ENCODE results near the gene FAAP20.

DNA sequence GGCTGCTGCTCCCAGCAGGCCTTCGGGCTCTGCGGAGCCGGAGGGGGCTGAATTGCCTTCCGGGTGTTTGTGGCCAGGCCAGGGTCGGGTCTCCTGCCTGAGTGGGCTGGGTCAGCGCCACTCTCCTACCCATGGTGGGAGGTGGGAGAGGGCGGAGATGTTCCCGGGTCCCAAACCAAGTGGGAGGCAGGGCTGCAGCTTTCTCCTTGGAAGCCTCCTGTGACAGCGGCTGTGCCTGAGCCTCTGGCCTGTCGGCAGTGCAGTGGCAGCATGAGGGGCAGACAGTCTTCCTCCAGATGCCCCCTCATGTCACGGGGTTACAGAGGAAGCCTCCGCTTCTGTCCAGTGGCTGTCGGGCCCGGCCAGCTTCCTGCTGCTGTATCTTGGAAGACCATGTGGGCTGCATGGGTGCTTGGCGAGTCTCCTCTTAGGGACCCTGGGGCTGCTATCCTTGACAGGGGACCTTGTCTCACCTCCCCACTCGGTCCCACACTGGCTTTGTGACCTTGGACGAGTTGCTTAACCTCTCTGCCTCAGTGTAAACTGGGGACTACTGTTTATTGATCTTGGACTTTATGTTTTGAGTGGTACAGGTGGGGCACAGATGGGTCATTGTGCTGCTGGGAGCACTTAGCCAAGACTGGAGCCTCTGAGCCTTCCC, 37.8 kb upstream of the FAAP20 start:
- TF ChIP-seq, protein P1, sequence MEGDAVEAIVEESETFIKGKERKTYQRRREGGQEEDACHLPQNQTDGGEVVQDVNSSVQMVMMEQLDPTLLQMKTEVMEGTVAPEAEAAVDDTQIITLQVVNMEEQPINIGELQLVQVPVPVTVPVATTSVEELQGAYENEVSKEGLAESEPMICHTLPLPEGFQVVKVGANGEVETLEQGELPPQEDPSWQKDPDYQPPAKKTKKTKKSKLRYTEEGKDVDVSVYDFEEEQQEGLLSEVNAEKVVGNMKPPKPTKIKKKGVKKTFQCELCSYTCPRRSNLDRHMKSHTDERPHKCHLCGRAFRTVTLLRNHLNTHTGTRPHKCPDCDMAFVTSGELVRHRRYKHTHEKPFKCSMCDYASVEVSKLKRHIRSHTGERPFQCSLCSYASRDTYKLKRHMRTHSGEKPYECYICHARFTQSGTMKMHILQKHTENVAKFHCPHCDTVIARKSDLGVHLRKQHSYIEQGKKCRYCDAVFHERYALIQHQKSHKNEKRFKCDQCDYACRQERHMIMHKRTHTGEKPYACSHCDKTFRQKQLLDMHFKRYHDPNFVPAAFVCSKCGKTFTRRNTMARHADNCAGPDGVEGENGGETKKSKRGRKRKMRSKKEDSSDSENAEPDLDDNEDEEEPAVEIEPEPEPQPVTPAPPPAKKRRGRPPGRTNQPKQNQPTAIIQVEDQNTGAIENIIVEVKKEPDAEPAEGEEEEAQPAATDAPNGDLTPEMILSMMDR (IDR thresholded peaks at IDR 0.05): no peak
- no peak for TF ChIP-seq POLR2A (IDR thresholded peaks at IDR 0.05)
- TF ChIP-seq POLR2AphosphoS5 (IDR thresholded peaks at IDR 0.05): no peak

All from upper lobe of left lung (tissue), 4 donors.